NK-92 (cell line): Measurements from ENCODE around the gene METTL2B.
"Not testable (repeated sequence)": the region's sequence is repeated elsewhere in the genome, so short reads cannot be mapped to it uniquely, and the experiment has no call there.

Source experiments
- DNase-seq: peaks from one replicate; lab custom pipeline; 2025; ENCODE audit not compliant: unreplicated experiment; lab: John Stamatoyannopoulos, UW

The METTL2B gene

GRCh38 chr7:128523932-128524524, 47.5 kb downstream of the METTL2B start:
- DNase-seq, result not testable (repeated sequence)

- not testable (repeated sequence) for DNase-seq
These were observed 49.0 kb downstream of the METTL2B start for GRCh38 chr7:128525584-128525983.

GRCh38 chr7:128526062-128526466, 49.5 kb downstream of the METTL2B start:
- DNase-seq, result not testable (repeated sequence)

GRCh38 chr7:128529191-128529590, 52.6 kb downstream of the METTL2B start:
- not testable (repeated sequence) for DNase-seq

- DNase-seq, result not testable (repeated sequence)
These were observed 53.7 kb downstream of the METTL2B start for GRCh38 chr7:128530121-128530854.

GRCh38 chr7:128530855-128531104, 54.2 kb downstream of the METTL2B start:
- no peak for DNase-seq

GRCh38 chr7:128531105-128531954, 54.8 kb downstream of the METTL2B start:
- DNase-seq, result not testable (repeated sequence)

GRCh38 chr7:128531955-128532478, 55.5 kb downstream of the METTL2B start:
- DNase-seq, result not testable (repeated sequence)

GRCh38 chr7:128532956-128533355, 56.4 kb downstream of the METTL2B start:
- not testable (repeated sequence) for DNase-seq

- not testable (repeated sequence) for DNase-seq
These were observed 60.9 kb downstream of the METTL2B start for GRCh38 chr7:128537410-128537809.

GRCh38 chr7:128542530-128542929, 66.0 kb downstream of the METTL2B start:
- not testable (repeated sequence) for DNase-seq

GRCh38 chr7:128543300-128543699, 66.8 kb downstream of the METTL2B start:
- not testable (repeated sequence) for DNase-seq

- DNase-seq, result not testable (repeated sequence)
These were observed 69.8 kb downstream of the METTL2B start for GRCh38 chr7:128546319-128546851.

- DNase-seq, result no peak
These were observed 74.4 kb downstream of the METTL2B start for GRCh38 chr7:128550920-128551319.

GRCh38 chr7:128554394-128554793, 77.8 kb downstream of the METTL2B start:
- not testable (repeated sequence) for DNase-seq
